ENCODE data around the gene C16orf96. TPM values are rescaled to one million over a fixed set of nuclear protein-coding genes. Genes with fewer than 3 reads are reported as not detected.

The C16orf96 gene
- total and polyA plus RNA-seq, 2 of the 13 experiments (the other 11 are each of a cell fraction or from before 2014, with no cell fraction given): 0.03 TPM; not detected in 1

GRCh38 chr16:4647644-4647980, 91.5 kb downstream of the C16orf96 start:
- Histone ChIP-seq H4K20me1 (ENCODE audit: insufficient read depth, low read length) (no peaks in the 10 kb centered on the region), H3K4me3 (replicated peaks in 1 of 3; ENCODE audit: insufficient read depth in 1 of 3, low read depth in 2 of 3, low read length in 3 of 3) (no peak overlapping the region), H3K36me3 (replicated peaks in 1 of 2; ENCODE audit: control insufficient read depth in 1 of 2, insufficient read depth in 2 of 2, low read length in 2 of 2) (peaks cover 9 to 28% of the 10 kb centered on the region in 2 experiments; a peak in 4 of 5 replicates), H3K9ac (ENCODE audit: insufficient read depth, low read depth, low read length) (no peak overlapping the region), H2AFZ (ENCODE audit: low read length) (no peak overlapping the region), H3K4me1 (ENCODE audit: insufficient read depth, low read length) (peaks cover 34% of the 10 kb centered on the region), H3K79me2 (ENCODE audit: insufficient read depth, low read length) (peaks cover 53% of the 10 kb centered on the region), H3K27me3 (ENCODE audit: control insufficient read depth in 1 of 2, insufficient read depth in 2 of 2, low read length in 2 of 2) (no peaks in the 10 kb centered on the region), H3K9me3 (ENCODE audit: low read length) (no peaks in the 10 kb centered on the region), H3K27ac (ENCODE audit: extremely low read length, insufficient read depth, low read length) (no peak overlapping the region), H3K4me2 (ENCODE audit: low read depth, low read length) (no peak overlapping the region)
- ATAC-seq (no peak), DNase-seq (ENCODE audit: low spot score) (no peak), FAIRE-seq (no peak)
- intact Hi-C loops (cut with micrococcal nuclease; ENCODE audit: unreplicated experiment): no loop called here
- CTCF ChIA-PET (ENCODE audit: low intra/inter-chr PET ratio, low total read pairs): no interaction called here
- 100% methylated on average over 6 of the region's 8 CpGs for WGBS (ENCODE audit: low lambda C conversion rate)
- no TSS peak for BruUV-seq (replicated peaks)
- in situ Hi-C loops (cut with HindIII; ENCODE audit: extremely low pct_ligation_motif_present, low pct_unique_long_range_greater_than_20kb): no loop called here
- POLR2A ChIA-PET: no interaction called here
- TF ChIP-seq ZBED4 (CRISPR knock-in tag; IDR thresholded peaks at IDR 0.05; ENCODE audit: borderline replicate concordance) (no peak), ZMYM2 (CRISPR knock-in tag; IDR thresholded peaks at IDR 0.05) (no peak), ISL2 (CRISPR knock-in tag; IDR thresholded peaks at IDR 0.05) (no peak), DR1 (CRISPR knock-in tag; IDR thresholded peaks at IDR 0.05) (no peak), KDM3A (CRISPR knock-in tag; IDR thresholded peaks at IDR 0.05; ENCODE audit: low read depth) (no peak), DRAP1 (CRISPR knock-in tag; IDR thresholded peaks at IDR 0.05) (no peak), NBN (conservative IDR thresholded peaks at IDR 0.05) (no peak), PCBP1 (IDR thresholded peaks at IDR 0.05; ENCODE audit: borderline replicate concordance, low read depth, low read length) (no peak), NCOR1 (IDR thresholded peaks at IDR 0.05; ENCODE audit: borderline replicate concordance, low read length) (no peak), NFE2 (CRISPR knock-in tag; IDR thresholded peaks at IDR 0.05) (no peak), ZNF7 (CRISPR knock-in tag; IDR thresholded peaks at IDR 0.05) (no peak), MAZ (IDR thresholded peaks at IDR 0.05; ENCODE audit: borderline replicate concordance, low read depth, low read length) (no peak), MAZ (CRISPR knock-in tag; IDR thresholded peaks at IDR 0.05; ENCODE audit: low read depth) (no peak), PHF5A (CRISPR knock-in tag; IDR thresholded peaks at IDR 0.05; ENCODE audit: low read depth, unreplicated experiment) (no peak), ZNF577 (CRISPR knock-in tag; IDR thresholded peaks at IDR 0.05; ENCODE audit: borderline replicate concordance, low read depth) (no peak), MTERF4 (CRISPR knock-in tag; IDR thresholded peaks at IDR 0.05) (no peak), GATAD2A (CRISPR knock-in tag; IDR thresholded peaks at IDR 0.05) (no peak), ZNF776 (CRISPR knock-in tag; IDR thresholded peaks at IDR 0.05) (no peak)

All from HepG2 (cell line).